GM12864 (cell line): ENCODE data around the gene ANAPC2.

Experiments
- DNase-seq: peaks from one replicate; pipeline ENCODE4 v3.0.0-alpha.2; 2011; ENCODE audit warnings: low read depth
- H3K4me3 ChIP-seq: 2 replicates; pipeline ENCODE4 v1.5.1; 2011; ENCODE audit warnings: mild to moderate bottlenecking, low read depth, low read length, control low read depth
- TF ChIP-seq, protein P1 (sequence below): IDR thresholded peaks from 2 replicates; pipeline ENCODE4 v1.5.1; 2011; ENCODE audit warnings: low read depth, mild to moderate bottlenecking, moderate library complexity, low read length, control low read depth, inconsistent platforms; ENCODE audit errors: missing control alignments

The ANAPC2 gene

DNA sequence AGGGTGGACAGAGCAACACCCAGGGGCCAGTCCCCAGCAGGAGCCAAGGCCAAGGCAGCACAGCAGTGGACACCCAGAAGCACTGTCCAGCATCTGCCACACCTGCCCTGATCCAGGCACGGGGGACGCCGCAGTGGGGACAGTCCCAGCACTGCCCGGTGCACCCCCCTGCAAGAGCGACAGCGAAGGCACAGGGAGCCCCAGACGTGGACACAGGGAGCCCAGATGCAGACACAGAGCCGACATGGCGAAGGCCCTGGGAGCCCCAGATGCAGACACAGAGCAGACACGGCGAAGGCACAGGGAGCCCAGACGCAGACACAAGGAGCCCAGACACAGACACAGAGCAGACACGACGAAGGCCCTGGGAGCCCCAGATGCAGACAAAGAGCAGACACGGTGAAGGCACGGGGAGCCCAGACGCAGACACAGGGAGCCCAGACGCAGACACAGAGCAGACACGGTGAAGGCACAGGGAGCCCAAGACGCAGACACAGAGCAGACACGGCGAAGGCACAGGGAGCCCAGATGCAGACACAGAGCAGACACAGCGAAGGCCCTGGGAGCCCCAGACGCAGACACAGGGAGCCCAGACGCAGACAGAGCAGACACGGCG lies 4.3 kb downstream of the ANAPC2 start:
- DNase-seq: no peak
- H3K4me3 ChIP-seq: no peak overlapping the region
- TF ChIP-seq, protein P1, sequence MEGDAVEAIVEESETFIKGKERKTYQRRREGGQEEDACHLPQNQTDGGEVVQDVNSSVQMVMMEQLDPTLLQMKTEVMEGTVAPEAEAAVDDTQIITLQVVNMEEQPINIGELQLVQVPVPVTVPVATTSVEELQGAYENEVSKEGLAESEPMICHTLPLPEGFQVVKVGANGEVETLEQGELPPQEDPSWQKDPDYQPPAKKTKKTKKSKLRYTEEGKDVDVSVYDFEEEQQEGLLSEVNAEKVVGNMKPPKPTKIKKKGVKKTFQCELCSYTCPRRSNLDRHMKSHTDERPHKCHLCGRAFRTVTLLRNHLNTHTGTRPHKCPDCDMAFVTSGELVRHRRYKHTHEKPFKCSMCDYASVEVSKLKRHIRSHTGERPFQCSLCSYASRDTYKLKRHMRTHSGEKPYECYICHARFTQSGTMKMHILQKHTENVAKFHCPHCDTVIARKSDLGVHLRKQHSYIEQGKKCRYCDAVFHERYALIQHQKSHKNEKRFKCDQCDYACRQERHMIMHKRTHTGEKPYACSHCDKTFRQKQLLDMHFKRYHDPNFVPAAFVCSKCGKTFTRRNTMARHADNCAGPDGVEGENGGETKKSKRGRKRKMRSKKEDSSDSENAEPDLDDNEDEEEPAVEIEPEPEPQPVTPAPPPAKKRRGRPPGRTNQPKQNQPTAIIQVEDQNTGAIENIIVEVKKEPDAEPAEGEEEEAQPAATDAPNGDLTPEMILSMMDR: no peak

DNA sequence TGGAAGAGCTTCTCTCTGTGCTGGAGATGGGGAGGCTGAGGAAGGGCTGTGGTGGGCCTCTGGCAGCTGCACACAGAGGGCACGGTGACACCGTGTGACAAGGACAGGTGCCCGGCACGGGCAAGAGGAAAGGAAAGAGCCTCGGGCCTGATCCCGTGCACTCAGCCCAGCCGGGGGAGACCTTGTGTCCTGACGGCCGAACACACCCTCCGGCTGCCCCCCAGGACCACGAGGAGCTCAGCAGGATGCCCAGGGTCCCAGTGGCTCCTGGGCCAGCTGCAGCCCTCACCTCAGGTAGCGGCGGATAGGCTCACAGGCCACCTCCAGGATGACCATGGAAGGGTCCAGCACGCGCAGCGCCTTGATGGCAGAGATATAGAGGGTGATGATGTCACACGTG lies 5.5 kb downstream of the ANAPC2 start:
- TF ChIP-seq, protein P1: no peak
- H3K4me3 ChIP-seq: no peak overlapping the region
- no peak for DNase-seq

DNA sequence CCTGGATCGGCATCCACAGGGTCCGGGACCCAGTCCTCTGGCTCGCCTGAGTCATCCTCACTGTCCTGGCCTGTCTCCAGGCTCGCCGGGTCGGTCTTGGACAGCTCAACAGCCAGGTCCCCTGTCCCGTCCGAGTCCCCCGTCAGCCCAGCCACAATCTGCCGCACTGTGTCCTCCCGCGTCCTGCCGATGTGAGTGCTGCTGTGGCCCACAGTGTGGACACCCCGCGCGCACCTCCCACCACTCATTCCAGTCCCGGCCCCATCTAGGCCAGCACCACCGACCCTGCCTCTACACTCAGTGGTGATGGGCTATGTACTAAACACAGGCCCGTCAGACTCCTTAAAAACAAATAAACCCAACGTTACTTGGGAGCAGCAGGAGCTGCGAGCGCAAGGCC lies 6.7 kb downstream of the ANAPC2 start:
- TF ChIP-seq, protein P1: no peak
- DNase-seq: no peak
- no peak overlapping the region for H3K4me3 ChIP-seq

DNA sequence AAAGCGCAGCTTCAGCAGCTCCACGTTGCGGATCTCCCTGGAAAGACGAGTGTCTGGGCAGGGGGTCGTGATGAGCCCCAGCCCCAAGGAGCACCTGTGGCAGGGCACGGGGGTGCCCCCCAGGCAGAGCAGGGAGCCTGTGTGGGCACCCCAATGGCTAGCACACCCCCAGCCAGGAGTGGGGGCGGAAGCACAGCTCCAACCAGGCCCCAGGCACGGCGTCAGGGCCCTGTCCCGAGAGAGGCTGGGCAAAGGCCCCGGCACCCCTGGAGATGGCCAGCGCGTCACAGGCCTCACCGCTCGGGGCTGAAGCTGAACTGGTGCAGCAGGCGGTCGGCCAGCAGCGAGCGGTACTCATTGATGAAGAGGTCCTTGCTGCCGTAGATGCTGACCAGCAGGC lies 7.9 kb downstream of the ANAPC2 start:
- H3K4me3 ChIP-seq: no peak overlapping the region
- TF ChIP-seq, protein P1: no peak
- DNase-seq: no peak

DNA sequence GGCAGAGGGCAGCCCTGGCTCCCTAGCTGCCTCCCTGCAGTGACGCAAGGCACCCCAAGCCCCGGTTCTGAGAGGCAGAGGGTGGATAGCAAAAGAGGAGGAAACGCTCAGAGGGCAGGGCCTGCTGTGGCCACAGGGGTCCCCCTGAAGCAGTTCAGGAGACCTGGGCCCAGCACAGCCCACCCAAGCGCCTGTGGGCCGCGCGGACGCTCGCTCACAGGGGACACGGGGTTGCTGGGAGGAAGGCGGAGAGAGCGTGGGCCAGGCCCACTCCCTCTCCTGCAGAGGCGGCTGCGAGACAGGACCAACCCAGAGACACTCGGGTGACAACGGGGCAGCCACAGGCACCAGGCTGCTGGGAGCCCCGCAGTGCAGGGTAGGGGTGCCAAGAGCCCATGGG lies 8.6 kb downstream of the ANAPC2 start:
- no peak overlapping the region for H3K4me3 ChIP-seq
- TF ChIP-seq, protein P1: no peak
- DNase-seq: no peak

DNA sequence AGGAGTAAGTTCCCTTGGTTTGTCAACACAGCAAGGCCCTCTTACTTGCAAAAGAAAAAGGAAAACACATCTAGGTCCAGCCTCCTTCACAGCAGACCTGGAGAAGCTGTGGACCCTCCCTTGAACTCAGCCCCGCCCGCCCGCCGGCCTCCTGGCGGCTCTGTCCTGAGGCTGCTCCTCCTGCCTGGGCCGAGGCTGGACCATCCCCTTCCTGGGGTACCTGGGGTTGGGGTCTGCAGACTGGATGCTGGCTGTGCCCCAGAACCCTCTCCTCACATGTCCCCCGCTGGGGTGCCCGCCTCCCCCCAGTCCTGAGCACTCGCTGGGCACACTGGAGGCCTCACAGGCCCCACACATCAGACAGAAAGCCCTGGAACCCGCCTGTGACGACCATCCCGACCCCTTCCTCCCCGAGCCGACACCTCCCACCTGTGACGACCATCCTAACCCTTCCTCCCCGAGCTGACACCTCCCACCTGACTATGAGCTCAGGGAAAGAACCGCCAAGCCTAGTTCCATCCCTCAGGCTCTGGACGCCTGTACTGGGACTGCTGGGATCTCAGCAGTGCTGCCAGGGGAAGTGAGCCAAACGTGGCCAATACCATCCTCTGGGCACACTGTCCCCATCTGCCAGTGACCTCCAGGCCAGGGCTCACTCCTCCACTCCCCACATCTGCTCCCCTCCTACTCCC lies 9.3 kb downstream of the ANAPC2 start:
- TF ChIP-seq, protein P1: no peak
- DNase-seq: no peak

More for the DNA sequence above, 9.3 kb downstream of the ANAPC2 start:
- no peak overlapping the region for H3K4me3 ChIP-seq
